NCI-H128 (cell line): Measurements from ENCODE around the gene ARHGEF1.

ENCODE experiments used
- DNase-seq: peaks from one replicate; lab custom pipeline; 2025; ENCODE audit not compliant: unreplicated experiment; lab: John Stamatoyannopoulos, UW

The ARHGEF1 gene

GRCh38 chr19:41882568-41883462, at the start of gene ARHGEF1:
Gene ARHGEF1, plus strand, starts transcription at chr19:41883184. Its CDS starts 4,899 bp downstream, at chr19:41888083.
- DNase-seq: no peak

GRCh38 chr19:41837981-41838708, 44.8 kb upstream of the ARHGEF1 start:
- DNase-seq: no peak

- no peak for DNase-seq
Measured at GRCh38 chr19:41839211-41839610, 43.8 kb upstream of the ARHGEF1 start.

GRCh38 chr19:41843371-41843770, 39.6 kb upstream of the ARHGEF1 start:
- DNase-seq: no peak

- no peak for DNase-seq
Measured at GRCh38 chr19:41844601-41845000, 38.4 kb upstream of the ARHGEF1 start, which contains the start of gene LYPD4. Gene LYPD4, minus strand, starts transcription at chr19:41844683. Its CDS starts 5,398 bp downstream, at chr19:41839285.

- no peak for DNase-seq
Measured at GRCh38 chr19:41845001-41845050, 38.2 kb upstream of the ARHGEF1 start, which contains the start of gene DMRTC2. Gene DMRTC2, plus strand, starts transcription at chr19:41845042. Its CDS starts 2,387 bp downstream, at chr19:41847429.

GRCh38 chr19:41845051-41845590, 37.9 kb upstream of the ARHGEF1 start:
- DNase-seq: no peak

GRCh38 chr19:41847351-41848105, 35.5 kb upstream of the ARHGEF1 start:
- no peak for DNase-seq

- no peak for DNase-seq
Measured at GRCh38 chr19:41848666-41849065, 34.3 kb upstream of the ARHGEF1 start.

GRCh38 chr19:41849067-41849466, 33.9 kb upstream of the ARHGEF1 start:
- DNase-seq: no peak

GRCh38 chr19:41850381-41850780, 32.6 kb upstream of the ARHGEF1 start:
- DNase-seq: no peak

- no peak for DNase-seq
Measured at GRCh38 chr19:41851456-41851855, 31.5 kb upstream of the ARHGEF1 start.

GRCh38 chr19:41853344-41853743, 29.6 kb upstream of the ARHGEF1 start:
- no peak for DNase-seq

GRCh38 chr19:41853768-41854167, 29.2 kb upstream of the ARHGEF1 start:
- no peak for DNase-seq

GRCh38 chr19:41859213-41859617, 23.8 kb upstream of the ARHGEF1 start:
- DNase-seq: no peak

GRCh38 chr19:41859618-41860418, 23.2 kb upstream of the ARHGEF1 start, which contains the start of gene RPS19:
Gene RPS19, plus strand, starts transcription at chr19:41860255. Its CDS starts 520 bp downstream, at chr19:41860775.
- DNase-seq: peak; percentile 98

GRCh38 chr19:41860419-41861115, 22.4 kb upstream of the ARHGEF1 start:
- no peak for DNase-seq

- no peak for DNase-seq
Measured at GRCh38 chr19:41861116-41861768, 21.7 kb upstream of the ARHGEF1 start.

GRCh38 chr19:41861846-41862245, 21.1 kb upstream of the ARHGEF1 start:
- no peak for DNase-seq
